Activated CD8-positive, alpha-beta memory T cell treated with anti-CD3 and anti-CD28 coated beads, Interleukin-2, amount 50 U/mL, for 24 hours (primary cell): ENCODE data around the gene NDUFV3.
"Not testable (repeated sequence)": the region's sequence is repeated elsewhere in the genome, so short reads cannot be mapped to it uniquely, and the experiment has no call there.

Experiments
- DNase-seq: peaks from one replicate; pipeline ENCODE4 v3.0.0-alpha.2; 2020; ENCODE audit errors: extremely low read depth

Gene NDUFV3

DNA sequence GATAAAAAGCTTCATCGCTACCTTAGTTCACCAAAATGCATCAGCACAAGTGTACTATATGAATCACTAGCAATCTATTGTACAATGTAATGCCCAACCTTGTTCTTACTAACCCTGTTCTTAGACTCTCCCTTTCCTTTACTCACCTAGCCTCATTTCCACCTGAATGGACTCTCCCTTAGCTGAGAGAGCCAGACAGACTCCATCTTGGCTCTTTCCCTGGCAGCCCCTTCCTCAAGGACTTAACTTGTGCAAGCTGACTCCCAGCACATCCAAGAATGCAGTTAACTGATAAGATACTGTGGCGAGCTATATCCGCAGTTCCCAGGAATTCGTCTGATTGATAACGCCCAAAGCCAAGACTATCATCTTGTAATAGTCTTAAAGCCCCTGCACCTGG lies 43.3 kb downstream of the NDUFV3 start:
- not testable (repeated sequence) for DNase-seq

DNA sequence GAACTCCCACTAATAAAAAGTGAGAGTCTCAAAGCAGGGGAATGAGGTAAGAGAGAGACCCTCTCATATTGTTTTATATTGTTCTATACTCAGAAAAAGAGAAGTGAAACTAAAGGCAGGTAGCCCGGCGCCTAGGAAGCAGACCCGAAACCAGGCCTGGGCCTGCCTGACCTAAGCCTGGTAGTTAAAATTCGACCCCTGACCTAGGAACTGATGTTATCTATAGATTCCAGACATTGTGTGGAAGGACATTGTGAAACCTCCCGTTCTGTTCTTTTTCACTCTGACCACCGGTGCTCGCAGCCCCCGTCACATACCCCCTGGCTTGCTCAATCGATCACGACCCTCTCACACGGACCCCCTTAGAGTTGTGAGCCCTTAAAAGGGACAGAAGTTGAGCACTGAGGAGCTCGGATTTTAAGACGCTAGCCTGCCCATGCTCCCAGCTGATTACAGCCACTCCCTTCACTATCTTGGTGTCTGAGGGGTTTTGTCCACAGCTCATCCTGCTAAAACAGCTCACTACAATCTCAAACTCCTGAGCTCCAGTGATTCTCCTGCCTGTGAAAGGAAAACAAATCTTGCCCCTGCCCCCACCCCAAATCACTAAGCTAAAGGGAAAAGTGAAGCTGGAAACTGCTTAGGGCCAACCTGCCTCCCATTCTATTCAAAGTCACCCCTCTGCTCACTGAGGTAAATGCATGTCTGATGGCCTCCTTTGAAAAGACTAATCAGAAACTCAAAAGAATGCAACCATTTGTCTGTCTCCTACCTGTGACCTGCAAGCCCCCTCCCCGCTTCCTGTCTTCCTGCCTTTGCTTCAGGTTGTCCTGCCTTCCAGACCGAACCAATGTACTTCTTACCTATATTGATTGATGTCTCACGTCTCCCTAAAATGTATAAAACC lies 44.2 kb downstream of the NDUFV3 start:
- DNase-seq, result not testable (repeated sequence)

DNA sequence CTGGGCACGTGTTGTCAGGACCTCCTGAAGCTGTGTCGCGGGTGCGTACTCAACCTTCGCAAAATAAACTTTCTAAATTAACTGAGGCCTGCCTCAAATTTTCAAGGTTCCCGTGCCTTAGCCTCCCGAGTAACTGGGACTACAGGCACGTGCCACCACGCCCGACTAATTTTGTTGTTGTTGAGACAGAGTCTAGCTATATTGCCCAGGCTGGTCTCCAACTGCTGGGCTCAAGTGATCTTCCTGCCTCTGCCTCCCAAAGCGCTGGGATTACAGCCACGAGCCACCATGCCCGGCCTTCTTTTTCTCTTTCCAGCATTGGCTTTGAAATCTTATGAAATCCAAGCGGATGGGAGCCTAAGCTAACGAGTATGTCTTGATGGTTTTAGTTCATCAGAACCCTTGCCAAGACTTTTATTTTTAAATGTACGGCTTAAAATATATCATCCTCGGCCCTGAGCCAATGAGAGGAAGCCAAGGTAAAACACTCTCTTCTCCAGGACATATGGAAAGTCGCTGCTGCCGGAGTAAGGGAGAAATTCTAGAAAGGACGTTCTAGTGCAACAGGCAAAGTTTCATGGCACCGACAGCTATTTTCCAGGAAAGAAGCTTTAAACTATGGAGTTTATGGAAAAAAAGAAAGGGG lies 45.0 kb downstream of the NDUFV3 start:
- DNase-seq, result no peak

DNA sequence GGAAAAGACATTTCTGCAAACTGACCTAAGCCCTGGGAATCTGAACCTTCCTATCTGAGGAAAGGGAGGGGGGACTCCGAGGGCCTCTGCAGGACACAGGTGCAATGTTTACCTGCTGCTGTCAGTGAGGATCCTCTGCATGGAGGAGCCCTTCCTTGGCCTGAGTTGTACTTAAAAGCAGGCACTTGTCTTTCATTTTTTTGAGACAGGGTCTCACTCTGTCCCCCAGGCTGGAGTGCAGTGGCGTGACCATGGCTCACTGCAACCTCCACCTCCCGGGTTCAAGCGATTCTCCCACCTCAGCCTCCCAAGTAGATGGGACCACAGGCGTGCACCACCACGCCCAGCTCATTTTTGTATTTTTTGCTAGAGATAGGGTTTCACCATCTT lies 45.5 kb downstream of the NDUFV3 start:
- DNase-seq, result not testable (repeated sequence)

DNA sequence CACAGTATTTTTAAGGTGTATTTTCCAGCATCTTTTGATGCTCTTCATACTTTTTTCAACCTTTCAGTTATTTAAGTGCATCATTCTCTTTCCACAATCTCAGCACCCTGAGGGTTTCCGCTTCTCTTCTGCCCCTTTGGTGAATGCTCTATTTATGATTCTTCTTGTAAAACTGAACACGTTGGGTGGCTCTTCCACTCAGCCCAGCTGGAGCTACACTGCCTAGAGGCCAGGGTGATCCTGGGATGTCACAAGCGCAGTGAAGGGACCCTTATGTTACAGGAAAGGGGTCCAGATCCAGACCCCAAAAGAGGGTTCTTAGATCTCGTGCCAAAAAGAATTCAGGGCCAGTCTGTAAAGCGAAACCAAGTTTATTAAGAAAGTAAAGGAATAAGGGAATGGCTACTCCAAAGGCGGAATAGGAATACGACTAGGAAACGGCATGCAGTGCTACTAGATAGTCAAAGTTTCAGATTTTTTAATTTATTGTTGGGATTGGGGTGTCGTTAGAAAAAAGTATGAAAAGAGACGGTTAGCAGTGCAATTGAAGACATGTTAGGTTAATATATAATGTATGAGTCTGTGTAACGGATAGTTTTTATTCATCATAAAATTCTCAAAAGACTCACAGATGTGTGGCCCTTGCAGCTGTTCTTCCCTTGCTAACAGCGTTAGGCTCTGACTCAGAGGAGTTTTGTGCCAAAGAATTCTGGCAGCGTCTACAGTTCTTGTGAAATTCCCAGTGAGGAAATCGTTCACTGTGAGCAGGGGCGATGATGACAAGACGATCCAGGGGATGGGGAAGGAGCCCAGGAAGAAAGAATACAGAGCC lies 46.7 kb downstream of the NDUFV3 start:
- DNase-seq, result no peak

DNA sequence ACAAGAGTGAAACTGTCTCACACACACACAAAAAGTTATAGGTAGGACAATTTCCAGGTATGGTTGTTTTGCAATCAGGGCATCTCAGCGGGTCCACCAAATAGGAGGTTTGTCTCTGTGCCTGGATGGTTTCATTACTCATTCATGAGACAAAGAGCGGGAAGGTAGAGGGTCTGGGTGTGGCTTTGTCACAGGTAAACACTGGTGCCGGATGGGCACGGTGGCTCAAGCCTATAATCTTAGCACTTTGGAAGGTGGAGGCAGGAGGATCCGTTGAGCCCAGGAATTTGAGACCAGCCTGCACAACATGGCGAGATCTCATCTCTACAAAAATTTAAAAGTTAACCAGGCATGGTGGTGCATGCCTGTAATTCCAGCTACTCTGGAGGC lies 48.6 kb downstream of the NDUFV3 start:
- DNase-seq, result no peak

DNA sequence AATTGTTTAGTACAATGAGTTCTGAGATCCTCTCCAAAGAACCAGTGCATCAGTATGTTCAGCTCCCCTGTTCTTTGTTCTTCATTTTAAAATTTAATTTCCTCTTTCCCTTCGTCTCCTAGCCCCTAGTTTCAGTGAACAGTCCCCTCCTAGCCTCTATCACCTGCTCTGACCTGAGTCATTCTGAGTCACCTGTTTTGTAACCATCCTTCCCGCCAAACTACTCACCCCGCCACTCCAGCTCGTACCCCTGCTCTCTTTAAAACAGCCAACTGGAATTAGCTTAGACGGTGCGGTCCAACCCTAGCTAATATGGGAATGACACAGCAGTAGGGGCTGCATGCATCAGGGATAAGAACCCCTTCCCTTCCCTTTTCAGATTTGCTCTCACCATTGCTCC lies 49.1 kb downstream of the NDUFV3 start:
- no peak for DNase-seq

DNA sequence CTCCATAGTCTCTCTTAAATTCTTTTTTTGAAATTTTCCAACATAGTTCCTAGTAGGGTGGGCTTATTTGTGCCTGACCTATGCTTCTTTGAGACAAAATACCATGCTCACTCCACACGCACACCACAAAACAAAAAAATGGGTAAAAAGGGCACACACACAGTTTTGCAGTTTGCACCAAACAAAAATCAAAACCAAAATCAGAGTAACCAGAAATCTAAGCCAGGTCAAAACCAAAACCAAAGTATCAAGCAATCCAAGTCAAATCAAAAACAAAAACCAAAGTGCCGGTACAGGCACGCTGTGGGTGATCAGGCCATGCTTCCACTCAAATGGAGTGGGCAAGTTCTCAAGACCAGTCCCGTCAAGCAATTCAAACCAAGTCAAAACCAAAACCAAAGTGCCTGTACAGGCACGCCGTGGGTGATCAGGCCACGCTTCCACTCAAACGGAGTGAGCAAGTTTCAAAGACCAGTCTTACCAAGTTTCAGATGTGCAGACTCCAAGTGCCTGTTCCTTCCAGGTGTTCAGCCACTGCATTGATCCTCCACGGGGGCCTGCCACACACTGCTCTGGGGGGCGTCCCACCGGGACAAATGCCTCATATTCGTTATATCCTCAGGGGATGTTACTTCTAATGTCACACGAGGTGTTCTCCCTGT lies 56.1 kb downstream of the NDUFV3 start:
- not testable (repeated sequence) for DNase-seq

DNA sequence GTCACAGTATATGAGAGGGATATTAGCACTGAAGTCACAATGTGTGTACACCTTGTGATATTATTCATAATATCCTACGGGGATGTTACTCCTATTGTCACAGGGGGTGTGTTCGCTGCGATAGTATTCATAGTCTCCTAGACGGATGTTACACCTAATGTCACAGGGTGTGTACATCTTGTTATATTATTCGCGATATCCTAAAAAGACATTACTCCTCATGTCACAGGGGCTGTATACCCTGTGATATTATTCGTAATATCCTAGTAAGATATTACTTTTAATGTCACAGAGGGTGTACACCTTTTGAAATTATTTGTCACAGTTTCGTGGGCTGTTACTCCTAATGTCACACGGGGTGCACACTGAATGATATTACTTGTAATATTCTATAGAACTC lies 58.1 kb downstream of the NDUFV3 start:
- not testable (repeated sequence) for DNase-seq

DNA sequence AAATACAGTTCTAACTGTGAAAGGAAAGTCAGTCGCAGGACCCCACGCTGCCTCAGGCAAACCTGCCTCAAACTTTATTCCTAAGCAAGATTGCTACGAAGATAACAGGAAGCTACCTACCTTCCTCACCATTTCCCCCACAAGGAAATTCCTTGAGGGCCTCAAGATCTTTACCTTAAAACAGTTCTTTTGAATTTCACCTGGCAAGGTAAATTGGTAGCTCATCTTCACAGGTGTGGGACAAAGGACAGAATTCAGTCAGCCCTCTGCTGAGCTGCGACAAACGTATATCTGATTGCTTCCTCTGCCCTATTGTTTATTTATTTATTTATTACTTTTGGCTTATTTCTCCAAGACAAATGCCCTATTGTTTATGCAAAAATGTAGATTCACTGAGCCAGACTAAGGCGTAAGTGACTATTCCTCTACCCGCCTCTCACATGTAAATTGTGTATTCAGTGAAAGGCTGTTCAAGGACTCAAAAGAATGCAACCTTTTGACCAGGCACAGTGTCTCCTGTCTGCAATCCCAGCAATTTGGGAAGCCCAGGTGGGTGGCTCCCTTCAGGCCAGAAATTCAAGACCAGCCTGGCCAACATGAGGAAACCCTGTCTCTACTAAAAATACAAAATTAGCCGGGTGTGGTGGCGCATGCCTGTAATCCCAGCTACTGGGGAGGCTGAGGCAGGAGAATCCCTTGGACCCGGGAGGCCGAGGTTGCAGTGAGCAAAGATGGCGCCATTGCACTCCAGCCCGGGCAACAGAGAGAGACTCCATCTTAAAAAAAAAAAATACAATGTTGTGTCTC lies 63.9 kb downstream of the NDUFV3 start:
- DNase-seq, result no peak

DNA sequence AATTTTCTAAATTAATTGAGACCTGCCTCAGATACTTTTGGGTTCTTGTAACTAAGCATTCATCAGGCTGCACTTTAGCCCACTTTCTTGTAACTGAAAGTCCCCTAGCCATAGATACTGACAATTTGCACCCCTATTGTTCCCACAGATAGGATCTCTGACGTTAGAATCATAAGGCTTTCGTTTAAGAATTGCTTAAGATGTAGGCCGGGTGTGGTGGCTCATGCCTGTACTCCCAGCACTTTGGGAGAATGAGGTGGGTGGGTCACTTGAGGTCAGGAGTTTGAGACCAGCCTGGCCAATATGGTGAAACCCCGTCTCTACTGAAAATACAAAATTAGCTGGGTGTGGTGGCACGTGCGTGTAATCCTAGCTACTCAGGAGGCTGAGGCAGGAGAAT lies 65.0 kb downstream of the NDUFV3 start:
- not testable (repeated sequence) for DNase-seq

DNA sequence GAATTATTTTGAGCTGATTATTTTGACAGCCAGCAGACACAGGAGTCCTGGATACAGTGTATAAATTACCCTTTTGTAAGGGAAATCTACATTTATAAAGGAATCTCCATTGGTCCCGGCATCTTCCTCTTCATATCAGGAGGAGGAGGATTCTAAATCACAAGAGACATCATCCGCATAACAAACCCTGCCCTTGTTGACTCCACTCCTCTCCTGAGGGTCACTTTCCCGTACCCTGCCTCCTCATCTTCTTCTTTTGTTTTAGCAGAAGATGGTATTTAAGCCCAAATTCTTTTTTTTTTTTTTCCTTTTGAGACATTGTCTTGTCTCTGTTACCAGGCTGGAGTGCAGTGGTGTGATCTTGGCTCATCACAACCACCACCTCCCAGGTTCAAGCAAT lies 66.6 kb downstream of the NDUFV3 start:
- DNase-seq, result no peak

DNA sequence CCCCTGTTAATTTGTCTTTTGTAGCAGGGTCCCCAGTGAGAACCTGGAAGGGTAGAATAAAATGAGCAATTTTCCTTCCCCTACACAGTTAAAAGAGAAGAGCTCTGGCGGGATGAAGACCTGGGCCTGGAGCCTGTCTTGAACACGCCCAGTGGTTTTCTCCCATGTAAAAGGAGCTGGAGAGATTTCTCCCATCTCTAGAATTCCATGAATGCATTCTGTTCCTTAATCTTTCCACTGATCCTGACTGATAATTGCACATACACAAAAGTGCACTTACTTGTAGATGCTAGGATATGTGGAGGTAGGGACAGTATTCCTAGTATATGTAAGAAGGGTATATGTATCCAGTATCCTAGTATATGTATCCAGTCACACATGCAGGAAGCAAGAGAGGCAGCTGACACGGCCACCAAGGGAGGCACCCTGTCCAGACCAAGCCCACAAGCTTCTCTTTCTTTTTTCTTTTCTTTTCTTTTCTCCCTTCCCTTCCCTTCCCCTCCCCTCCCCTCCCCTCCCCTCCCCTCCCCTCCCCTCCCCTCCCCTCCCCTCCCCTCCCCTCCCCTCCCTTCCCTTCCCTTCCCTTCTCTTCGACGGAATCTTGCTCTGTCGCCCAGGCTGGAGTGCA lies 69.4 kb downstream of the NDUFV3 start:
- DNase-seq, result no peak
